Mammary epithelial cell (primary cell): Measurements from ENCODE around the gene CCDC85C.

Experiments
- EZH2 ChIP-seq: IDR thresholded peaks from 2 replicates; pipeline ENCODE4 v1.6.1; 2012; ENCODE audit warnings: low read length, inconsistent platforms, borderline replicate concordance
- TF ChIP-seq, protein P1 (sequence below), 2 donors: IDR thresholded peaks in 1 of 2; conservative IDR thresholded peaks in 1 of 2; 2 replicates each; pipeline ENCODE4 v1.5.1; 2011 to 2012; ENCODE audit warnings: inconsistent platforms in 2 of 2, low read length in 2 of 2, mild to moderate bottlenecking in 2 of 2, control low read depth in 1 of 2, low read depth in 1 of 2; ENCODE audit not compliant: insufficient read depth in 1 of 2; ENCODE audit errors: extremely low read depth in 1 of 2

DNA sequence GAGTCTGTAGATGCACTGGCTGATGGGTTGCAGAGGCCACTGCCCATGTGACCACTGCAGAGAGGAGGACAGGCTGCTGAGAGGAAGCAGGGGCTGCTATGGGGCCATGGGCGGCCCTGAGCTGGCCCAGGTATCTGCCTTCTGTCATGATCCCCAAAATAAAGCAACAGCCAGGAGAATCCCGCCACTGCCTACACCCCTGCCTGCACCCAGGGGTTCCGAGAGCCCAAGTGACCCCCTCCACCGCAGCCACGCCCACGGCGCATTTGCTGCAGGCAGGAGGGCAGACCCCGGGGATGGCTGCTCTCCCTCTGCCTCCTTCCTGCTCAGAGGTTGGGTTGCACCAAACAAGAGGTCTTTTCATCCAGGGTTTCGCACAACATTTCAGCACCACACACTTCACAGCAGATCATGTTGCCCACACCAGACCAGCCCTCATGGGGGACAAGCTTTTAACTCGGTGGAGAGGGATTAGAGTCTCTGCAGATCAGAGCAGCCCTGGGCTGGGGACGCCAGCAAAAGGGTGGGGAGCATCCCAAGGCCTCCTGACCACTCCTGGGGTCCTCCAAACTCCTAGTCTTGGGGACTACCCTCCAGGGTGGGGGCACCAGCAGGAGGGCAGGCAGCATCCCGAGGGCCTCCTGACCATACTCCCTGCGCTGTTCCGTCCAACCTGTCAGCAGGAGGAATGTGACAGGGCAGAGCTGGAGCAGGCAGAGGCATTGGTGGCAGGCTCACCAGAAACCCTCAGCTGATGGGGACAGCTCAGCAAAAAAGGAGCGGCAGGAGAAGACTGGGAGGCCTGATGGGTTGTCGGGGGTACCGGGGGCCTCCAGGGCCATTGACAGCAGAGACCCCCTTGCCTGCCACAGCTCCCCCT is 14.1 kb downstream of the CCDC85C start:
- TF ChIP-seq, protein P1, sequence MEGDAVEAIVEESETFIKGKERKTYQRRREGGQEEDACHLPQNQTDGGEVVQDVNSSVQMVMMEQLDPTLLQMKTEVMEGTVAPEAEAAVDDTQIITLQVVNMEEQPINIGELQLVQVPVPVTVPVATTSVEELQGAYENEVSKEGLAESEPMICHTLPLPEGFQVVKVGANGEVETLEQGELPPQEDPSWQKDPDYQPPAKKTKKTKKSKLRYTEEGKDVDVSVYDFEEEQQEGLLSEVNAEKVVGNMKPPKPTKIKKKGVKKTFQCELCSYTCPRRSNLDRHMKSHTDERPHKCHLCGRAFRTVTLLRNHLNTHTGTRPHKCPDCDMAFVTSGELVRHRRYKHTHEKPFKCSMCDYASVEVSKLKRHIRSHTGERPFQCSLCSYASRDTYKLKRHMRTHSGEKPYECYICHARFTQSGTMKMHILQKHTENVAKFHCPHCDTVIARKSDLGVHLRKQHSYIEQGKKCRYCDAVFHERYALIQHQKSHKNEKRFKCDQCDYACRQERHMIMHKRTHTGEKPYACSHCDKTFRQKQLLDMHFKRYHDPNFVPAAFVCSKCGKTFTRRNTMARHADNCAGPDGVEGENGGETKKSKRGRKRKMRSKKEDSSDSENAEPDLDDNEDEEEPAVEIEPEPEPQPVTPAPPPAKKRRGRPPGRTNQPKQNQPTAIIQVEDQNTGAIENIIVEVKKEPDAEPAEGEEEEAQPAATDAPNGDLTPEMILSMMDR (conservative IDR thresholded peaks at IDR 0.05 in 1 of 2, IDR thresholded peaks at IDR 0.05 in 1 of 2; ENCODE audit: extremely low read depth in 1 of 2, insufficient read depth in 1 of 2, low read depth in 1 of 2, low read length in 2 of 2), result no peak
- no peak for TF ChIP-seq EZH2
